NCI-H2171 treated with DMSO at 0.1 percent for 48 hours (cell line): ENCODE results near the gene DELE1.

Source experiments
- DNase-seq: peaks from one replicate; lab custom pipeline; 2025; lab: John Stamatoyannopoulos, UW

DELE1 gene

GRCh38 chr5:141958113-141958512 lies 34.4 kb downstream of the DELE1 start, which contains the start of gene PCDH12:
Gene PCDH12 (minus strand): TSS chr5:141958202. CDS start chr5:141957851, 351 bp downstream.
- no peak for DNase-seq

- no peak for DNase-seq
These were observed 35.0 kb downstream of the DELE1 start for GRCh38 chr5:141958546-141959172.

- no peak for DNase-seq
These were observed 36.3 kb downstream of the DELE1 start for GRCh38 chr5:141960018-141960417.

GRCh38 chr5:141960449-141961323 lies 37.0 kb downstream of the DELE1 start:
- peak; percentile 63 for DNase-seq

- DNase-seq, result no peak
These were observed 37.8 kb downstream of the DELE1 start for GRCh38 chr5:141961466-141961865.

- DNase-seq, result no peak
These were observed 40.0 kb downstream of the DELE1 start for GRCh38 chr5:141963701-141964100.

- DNase-seq, result no peak
These were observed 41.4 kb downstream of the DELE1 start for GRCh38 chr5:141965071-141965470.

- DNase-seq, result no peak
These were observed 42.7 kb downstream of the DELE1 start for GRCh38 chr5:141966275-141966962.

- DNase-seq, result no peak
These were observed 43.3 kb downstream of the DELE1 start for GRCh38 chr5:141966963-141967333.

GRCh38 chr5:141968914-141969608 lies 45.4 kb downstream of the DELE1 start, which contains the start of gene RNF14:
Gene RNF14 (plus strand): TSS chr5:141969105. CDS start chr5:141973589, 4,484 bp downstream.
- peak; percentile 82 for DNase-seq

GRCh38 chr5:141969783-141970771 lies 46.4 kb downstream of the DELE1 start:
- DNase-seq, result no peak

- no peak for DNase-seq
These were observed 50.4 kb downstream of the DELE1 start for GRCh38 chr5:141973871-141974595.

GRCh38 chr5:141976176-141976575 lies 52.5 kb downstream of the DELE1 start:
- no peak for DNase-seq

GRCh38 chr5:141978389-141978788 lies 54.7 kb downstream of the DELE1 start:
- no peak for DNase-seq

- DNase-seq, result no peak
These were observed 59.0 kb downstream of the DELE1 start for GRCh38 chr5:141982626-141983025.

- DNase-seq, result no peak
These were observed 62.4 kb downstream of the DELE1 start for GRCh38 chr5:141986072-141986471.

GRCh38 chr5:141989720-141990119 lies 66.0 kb downstream of the DELE1 start:
- DNase-seq, result no peak
